ENCODE data around the gene TAX1BP3.

DNA sequence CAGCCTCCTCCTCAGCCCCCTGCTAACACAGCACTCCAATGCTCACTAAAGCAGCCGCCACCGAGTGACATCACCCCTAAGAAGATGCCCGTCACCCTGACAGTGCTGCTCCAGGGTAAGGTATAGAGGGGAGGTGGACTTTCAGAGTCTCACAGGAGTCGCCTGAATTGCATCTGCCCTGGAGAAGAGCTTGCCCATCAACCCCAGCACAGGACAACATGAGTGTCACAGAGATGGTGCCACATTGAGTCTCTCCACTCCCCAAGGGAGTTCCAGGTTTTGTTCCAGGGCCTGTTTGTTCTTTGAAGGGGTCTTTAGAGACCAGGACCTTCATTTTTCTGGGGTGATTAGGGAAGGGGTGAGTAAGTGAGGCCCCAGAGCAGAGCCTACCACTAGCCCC is 29.8 kb upstream of the TAX1BP3 start:
- TF ChIP-seq POLR2AphosphoS5 (IDR thresholded peaks at IDR 0.05; ENCODE audit: low read depth, low read length), result no peak
- TF ChIP-seq CTCF (IDR thresholded peaks at IDR 0.05), result no peak
- TF ChIP-seq CHD2 (IDR thresholded peaks at IDR 0.05; ENCODE audit: low read length, partially characterized antibody), result no peak
- no peak for TF ChIP-seq EZH2phosphoT487 (IDR thresholded peaks at IDR 0.05; ENCODE audit: borderline replicate concordance, low read depth)
- no peak for TF ChIP-seq SIN3A (IDR thresholded peaks at IDR 0.05; ENCODE audit: borderline replicate concordance, low read depth, low read length)
